Left ventricle myocardium superior (tissue), 1 donor: Measurements from ENCODE around the gene MARCKS. TPM values are rescaled to one million over a fixed set of nuclear protein-coding genes. Genes with fewer than 3 reads are reported as not detected.

Experiments used
- ATAC-seq: fragments of 200-7000 bp; cut with Tn5 transposase; one replicate; pipeline ENCODE4 v1.9.1; 2020; ENCODE audit warnings: mild to moderate bottlenecking, moderate library complexity
- DNase-seq: peaks from one replicate; pipeline ENCODE4 v3.0.0-alpha.2; 2020
- intact Hi-C: fragments of 100-400 bp; cut with micrococcal nuclease; formaldehyde crosslinking; loops from one replicate; pipeline ENCODE4 v1.11.0; 2022
- total RNA-seq: library from RNA; stranded (reverse); fragmentation: NEBNext Ultra II Directional; extraction: Animal tissue kit (Norgen Biotek cat#: 25700); gene quantifications from one replicate; pipeline ENCODE4 v1.2.1, GENCODE V29; 2021
- donor health status: DM: no; HTN: yes; CAD: no; lungs with severe emphysema.

MARCKS gene
- total RNA-seq, 1 donor from 2014 or later: 25.4 TPM

DNA sequence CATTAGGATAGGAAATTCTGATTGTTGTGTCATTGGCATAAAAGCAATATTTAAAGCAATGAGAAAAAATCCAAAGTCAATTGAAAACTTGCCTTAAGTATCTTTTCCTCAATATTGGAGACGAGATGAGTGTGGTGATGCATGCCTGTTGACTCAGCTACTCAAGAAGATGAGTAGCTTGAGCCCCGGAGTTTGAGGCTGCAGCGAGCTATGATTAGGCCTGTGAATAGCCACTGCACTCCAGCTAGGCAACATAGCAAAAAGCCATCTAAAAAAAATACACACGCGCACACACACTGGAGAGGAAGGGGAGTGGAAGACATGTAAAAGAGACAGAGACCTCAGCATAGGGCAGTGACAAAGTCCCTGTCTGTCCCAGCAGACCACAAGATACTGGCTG is 9.7 kb upstream of the MARCKS start:
- ATAC-seq (no peak), DNase-seq (no peak)
- intact Hi-C loops: no loop called here

- DNase-seq (no peak), ATAC-seq (no peak)
- intact Hi-C loops: no loop called here
These were observed 8.9 kb upstream of the MARCKS start for GRCh38 chr6:113848280-113848679.

- intact Hi-C loops: no loop called here
- DNase-seq (no peak), ATAC-seq (no peak)
These were observed 8.3 kb upstream of the MARCKS start for GRCh38 chr6:113848811-113849210.

GRCh38 chr6:113853252-113853651 is 3.9 kb upstream of the MARCKS start:
- intact Hi-C loops: no loop called here
- ATAC-seq (no peak), DNase-seq (no peak)

GRCh38 chr6:113854531-113855499 is 2.3 kb upstream of the MARCKS start:
- DNase-seq: peak; percentile 79
- ATAC-seq: peak; percentile 44
- intact Hi-C loops: no loop called here

- DNase-seq (peak; percentile 50), ATAC-seq (no peak)
- intact Hi-C loops: no loop called here
These were observed 1.4 kb upstream of the MARCKS start for GRCh38 chr6:113855500-113856374.

DNA sequence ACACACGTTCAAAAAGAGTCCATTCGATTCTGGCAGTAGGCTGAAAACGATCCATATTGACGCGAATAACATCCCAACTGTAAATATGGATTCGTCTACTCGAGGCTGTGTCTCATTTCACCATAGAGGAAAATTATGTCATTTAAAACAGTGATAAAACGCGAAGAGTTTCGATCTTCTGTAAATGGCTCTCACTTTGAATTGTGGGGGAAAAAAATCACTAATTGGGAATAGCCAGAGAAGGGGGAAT is 845 bp upstream of the MARCKS start:
- no peak for ATAC-seq
- no peak for DNase-seq
- intact Hi-C loops: no loop called here

GRCh38 chr6:113857556-113858479 is 673 bp downstream of the MARCKS start:
- DNase-seq (peak; percentile 49), ATAC-seq (peak; percentile 24)
- intact Hi-C loops: no loop called here

DNA sequence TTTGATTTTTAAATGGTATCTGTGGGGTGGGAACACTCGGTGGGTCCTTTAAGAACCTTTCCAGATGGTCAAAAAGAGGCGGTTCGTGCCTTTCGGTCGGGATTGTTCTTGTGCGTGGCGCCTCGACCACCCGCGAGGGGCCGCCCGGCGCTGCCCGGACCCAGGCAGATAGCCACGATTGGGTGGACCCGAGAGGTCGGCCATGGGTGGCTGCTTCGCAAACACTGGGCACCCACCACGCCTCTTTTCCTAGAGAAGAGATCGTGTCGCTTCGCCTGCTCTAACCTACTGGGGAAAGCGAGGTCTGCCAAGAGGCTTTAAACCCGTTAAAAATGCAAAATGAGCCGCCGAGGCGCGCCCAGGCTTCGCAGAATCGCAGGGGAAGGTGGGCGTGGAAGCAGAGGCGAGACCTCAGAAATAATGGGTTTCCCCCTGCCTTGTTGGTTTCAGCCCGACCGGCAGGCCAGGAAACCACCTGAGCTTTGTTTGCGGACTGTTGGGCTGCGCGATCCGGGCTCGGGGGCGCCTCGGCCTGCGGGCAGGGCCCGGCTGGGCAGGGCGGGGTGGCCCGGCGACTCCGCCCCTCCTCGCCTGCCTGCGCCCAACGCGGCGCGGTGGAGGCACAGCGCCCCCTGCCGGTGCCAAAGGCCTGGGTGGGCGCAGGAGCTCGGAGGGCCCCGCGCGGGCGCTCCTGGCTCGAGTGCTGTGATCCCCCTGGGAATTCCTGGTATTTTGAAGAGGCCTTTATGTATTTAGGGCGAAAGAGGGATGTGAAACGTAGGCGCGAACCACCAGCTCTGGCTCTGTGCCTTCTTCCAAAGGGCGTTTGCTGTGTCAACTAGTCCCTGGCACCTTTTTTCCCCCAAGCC is 1.6 kb downstream of the MARCKS start:
- DNase-seq (peak; percentile 94), ATAC-seq (peak; percentile 87)
- intact Hi-C loops: no loop called here

GRCh38 chr6:113859349-113860180 is 2.4 kb downstream of the MARCKS start:
- intact Hi-C loops: loop anchor here (10.0 kb wide), 1 partner anchor 555 kb away; no protein-coding TSS in a partner anchor
- DNase-seq (peak; percentile 63), ATAC-seq (peak; percentile 5)

DNA sequence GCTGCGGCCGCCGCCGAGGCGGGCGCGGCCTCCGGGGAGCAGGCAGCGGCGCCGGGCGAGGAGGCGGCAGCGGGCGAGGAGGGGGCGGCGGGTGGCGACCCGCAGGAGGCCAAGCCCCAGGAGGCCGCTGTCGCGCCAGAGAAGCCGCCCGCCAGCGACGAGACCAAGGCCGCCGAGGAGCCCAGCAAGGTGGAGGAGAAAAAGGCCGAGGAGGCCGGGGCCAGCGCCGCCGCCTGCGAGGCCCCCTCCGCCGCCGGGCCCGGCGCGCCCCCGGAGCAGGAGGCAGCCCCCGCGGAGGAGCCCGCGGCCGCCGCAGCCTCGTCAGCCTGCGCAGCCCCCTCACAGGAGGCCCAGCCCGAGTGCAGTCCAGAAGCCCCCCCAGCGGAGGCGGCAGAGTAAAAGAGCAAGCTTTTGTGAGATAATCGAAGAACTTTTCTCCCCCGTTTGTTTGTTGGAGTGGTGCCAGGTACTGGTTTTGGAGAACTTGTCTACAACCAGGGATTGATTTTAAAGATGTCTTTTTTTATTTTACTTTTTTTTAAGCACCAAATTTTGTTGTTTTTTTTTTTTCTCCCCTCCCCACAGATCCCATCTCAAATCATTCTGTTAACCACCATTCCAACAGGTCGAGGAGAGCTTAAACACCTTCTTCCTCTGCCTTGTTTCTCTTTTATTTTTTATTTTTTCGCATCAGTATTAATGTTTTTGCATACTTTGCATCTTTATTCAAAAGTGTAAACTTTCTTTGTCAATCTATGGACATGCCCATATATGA is 3.2 kb downstream of the MARCKS start:
- no peak for ATAC-seq
- intact Hi-C loops: loop anchor here (10.0 kb wide), 1 partner anchor 556 kb away; no protein-coding TSS in a partner anchor

DNA sequence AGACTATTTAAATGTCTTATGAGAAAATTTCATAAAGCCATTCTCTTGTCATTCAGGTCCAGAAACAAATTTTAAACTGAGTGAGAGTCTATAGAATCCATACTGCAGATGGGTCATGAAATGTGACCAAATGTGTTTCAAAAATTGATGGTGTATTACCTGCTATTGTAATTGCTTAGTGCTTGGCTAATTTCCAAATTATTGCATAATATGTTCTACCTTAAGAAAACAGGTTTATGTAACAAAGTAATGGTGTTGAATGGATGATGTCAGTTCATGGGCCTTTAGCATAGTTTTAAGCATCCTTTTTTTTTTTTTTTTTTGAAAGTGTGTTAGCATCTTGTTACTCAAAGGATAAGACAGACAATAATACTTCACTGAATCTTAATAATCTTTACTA is 5.0 kb downstream of the MARCKS start:
- intact Hi-C loops: loop anchor here (10.0 kb wide), 1 partner anchor 557 kb away; no protein-coding TSS in a partner anchor
- no peak for ATAC-seq
- DNase-seq: no peak

More for the DNA sequence above, 3.2 kb downstream of the MARCKS start:
- peak; percentile 51 for DNase-seq

DNA sequence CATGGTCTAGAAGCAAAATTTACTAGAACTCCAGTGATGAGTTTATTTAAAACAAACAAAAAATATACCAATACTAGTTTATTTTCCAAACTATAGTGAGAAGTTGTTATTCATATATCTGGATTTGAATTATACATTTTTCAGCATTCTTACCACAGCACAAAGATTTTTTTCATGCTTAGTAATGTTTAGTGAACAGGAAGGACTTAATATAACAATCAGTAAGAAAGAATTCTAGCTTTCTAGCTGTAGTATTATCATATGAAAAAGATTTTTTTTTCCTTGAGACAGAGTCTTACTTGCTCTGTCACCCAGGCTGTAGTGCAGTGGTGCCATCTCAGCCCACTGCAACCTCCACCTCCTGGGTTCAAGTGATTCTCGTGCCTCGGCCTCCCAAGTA is 13.8 kb downstream of the MARCKS start:
- no peak for DNase-seq
- no peak for ATAC-seq
- intact Hi-C loops: no loop called here

DNA sequence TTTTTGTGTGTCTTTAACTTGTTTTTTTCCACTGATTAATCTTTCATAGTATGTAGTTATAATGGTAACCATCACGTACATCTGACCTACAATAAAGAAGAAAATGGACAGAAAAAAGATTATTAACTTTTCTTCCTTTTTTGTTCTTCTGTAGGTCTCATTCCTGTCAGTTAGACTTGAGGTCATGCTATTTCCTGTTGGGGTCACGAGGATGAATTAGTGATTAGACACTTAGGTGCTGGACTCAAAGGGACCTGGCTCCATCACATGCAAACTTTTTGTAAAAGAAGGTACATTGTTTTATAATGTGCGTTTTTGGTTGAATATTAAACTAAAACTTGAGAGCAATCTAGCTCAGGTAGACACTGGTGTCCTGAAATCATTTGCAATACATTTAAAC is 14.8 kb downstream of the MARCKS start:
- intact Hi-C loops: no loop called here
- DNase-seq (no peak), ATAC-seq (no peak)

DNA sequence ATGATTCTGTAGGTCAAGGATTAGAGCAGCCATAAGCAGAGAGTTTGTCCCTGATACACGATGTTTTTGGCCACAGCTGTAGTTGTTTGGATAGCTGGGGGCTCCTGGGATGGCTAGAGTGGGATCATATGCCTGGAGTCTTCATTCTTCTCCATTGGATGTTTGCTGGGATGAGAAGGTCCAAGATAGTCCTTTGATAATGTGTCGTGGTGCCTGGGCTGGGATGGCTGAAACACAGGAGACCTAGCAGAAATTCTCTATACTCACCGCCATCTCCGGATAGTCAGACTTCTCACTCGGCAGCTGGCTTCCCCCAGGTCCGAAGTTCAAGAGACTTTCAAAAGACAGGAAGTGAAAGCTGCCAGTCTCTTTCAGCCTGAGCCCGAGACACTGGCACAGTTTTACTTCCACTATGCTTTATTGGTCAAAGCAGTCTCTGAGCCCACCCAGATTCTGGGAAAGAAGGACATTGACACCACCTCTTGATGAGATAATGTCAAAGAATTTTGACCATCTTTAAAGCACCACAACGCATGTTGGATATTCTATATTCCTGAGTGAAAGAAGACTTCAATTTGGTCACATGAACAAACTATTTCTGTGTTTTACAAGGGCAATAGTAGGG is 16.0 kb downstream of the MARCKS start:
- DNase-seq: peak; percentile 37

GRCh38 chr6:113875470-113875869 is 18.3 kb downstream of the MARCKS start:
- intact Hi-C loops: no loop called here
- no peak for DNase-seq
- ATAC-seq: no peak

More for the DNA sequence above, 16.0 kb downstream of the MARCKS start:
- ATAC-seq: no peak
- intact Hi-C loops: no loop called here
